Natural killer cell (primary cell): ENCODE measurements around the gene TCHP. TPM values are rescaled to one million over a fixed set of nuclear protein-coding genes. Genes with fewer than 3 reads are reported as not detected.

Source experiments
- ATAC-seq, 3 donors: fragments of 150-1000 bp in 2 of 3; fragments of 200-7000 bp in 1 of 3; cut with Tn5 transposase; 1 replicate in 1 of 3; 2 replicates in 2 of 3; pipeline ENCODE4 v1.10.0; 2021; ENCODE audit warnings: mild to moderate bottlenecking in 2 of 3, moderate library complexity in 2 of 3
- DNase-seq, 2 donors: peaks; one replicate each; pipeline versions ENCODE4 v3.0.0 to v3.0.0-alpha.2; 2013 to 2021; ENCODE audit warnings: mixed read lengths in 1 of 2
- H3K27ac ChIP-seq: one replicate; pipeline ENCODE4 v1.5.1; 2013; ENCODE audit warnings: mild to moderate bottlenecking, low read length
- H3K27me3 ChIP-seq: one replicate; pipeline ENCODE4 v1.6.1; 2013; ENCODE audit warnings: low read length; ENCODE audit not compliant: control insufficient read depth, insufficient read depth
- H3K36me3 ChIP-seq: one replicate; pipeline ENCODE4 v1.6.1; 2013; ENCODE audit warnings: low read length; ENCODE audit not compliant: control insufficient read depth, insufficient read depth
- H3K4me1 ChIP-seq: one replicate; pipeline ENCODE4 v1.6.1; 2013; ENCODE audit warnings: low read length; ENCODE audit not compliant: control insufficient read depth, insufficient read depth
- H3K4me3 ChIP-seq: one replicate; pipeline ENCODE4 v1.5.1; 2013; ENCODE audit warnings: low read length
- H3K9me3 ChIP-seq: one replicate; pipeline ENCODE4 v1.6.1; 2013; ENCODE audit warnings: low read length; ENCODE audit not compliant: control insufficient read depth, insufficient read depth
- H3K27ac Mint-ChIP-seq, 2 donors: one replicate each; pipeline ENCODE4 v1.8.0; 2022; ENCODE audit warnings: mild to moderate bottlenecking in 2 of 2, mixed read lengths in 2 of 2, moderate library complexity in 1 of 2
- H3K27me3 Mint-ChIP-seq, 2 donors: one replicate each; pipeline ENCODE4 v1.8.0; 2022; ENCODE audit warnings: low read depth in 2 of 2, mixed read lengths in 2 of 2
- H3K36me3 Mint-ChIP-seq: one replicate; pipeline ENCODE4 v1.8.0; 2022; ENCODE audit warnings: mixed read lengths
- H3K4me1 Mint-ChIP-seq, 2 donors: one replicate each; pipeline ENCODE4 v1.8.0; 2022; ENCODE audit warnings: mixed read lengths in 2 of 2
- H3K4me3 Mint-ChIP-seq: one replicate; pipeline ENCODE4 v1.8.0; 2022; ENCODE audit warnings: mild to moderate bottlenecking, moderate library complexity, mixed read lengths
- H3K9me3 Mint-ChIP-seq, 2 donors: one replicate each; pipeline ENCODE4 v1.8.0; 2022; ENCODE audit warnings: mixed read lengths in 2 of 2
- CTCF ChIP-seq: fragments of 200-600 bp; IDR thresholded peaks from one replicate; pipeline ENCODE4 v1.8.0; 2022; ENCODE audit warnings: antibody characterized with exemption
- WGBS: methylation state at CpG from one replicate; pipeline ENCODE4 v1.1.7; 2013; ENCODE audit warnings: missing lambda C conversion rate; ENCODE audit not compliant: insufficient coverage; 5-methylcytosine and 5-hydroxymethylcytosine counted together
- intact Hi-C: fragments of 100-400 bp; cut with micrococcal nuclease; formaldehyde crosslinking; loops from one replicate; pipeline ENCODE4 v1.14.2; 2022
- total RNA-seq, 4 donors: library from RNA; stranded (reverse); fragments of 120-200 nt in 1 of 4; gene quantifications; one replicate each; pipeline versions ENCODE4 v1.2.3 to v1.2.4, GENCODE V29; 2013 to 2022

TCHP gene
- total RNA-seq, 3 donors from 2014 or later (not counting 1 experiment from before 2014, with no cell fraction given): 33.7 to 42.5 (median 38.7) TPM

GRCh38 chr12:109948368-109948767, 48.3 kb downstream of the TCHP start:
- no peak overlapping the region for H3K4me3 ChIP-seq
- Mint-ChIP-seq H3K4me3 (no peak overlapping the region), H3K36me3 (peaks cover 64% of the 10 kb centered on the region), H3K9me3 (no peaks in the 10 kb centered on the region), H3K4me1 (peaks cover 32 to 39% of the 10 kb centered on the region in 2 donors), H3K27ac (peak overlapping the region; percentile 76 to 80), H3K27me3 (no peaks in the 10 kb centered on the region)
- H3K27me3 ChIP-seq: no peaks in the 10 kb centered on the region
- H3K27ac ChIP-seq: no peak overlapping the region
- DNase-seq (no peak), ATAC-seq (no peak)
- TF ChIP-seq CTCF: no peak
- intact Hi-C loops: no loop called here
- H3K4me1 ChIP-seq: peaks cover 13% of the 10 kb centered on the region
- H3K36me3 ChIP-seq: peaks cover 71% of the 10 kb centered on the region
- 100% methylated on average over 1 of the region's 4 CpGs for WGBS
- H3K9me3 ChIP-seq: no peaks in the 10 kb centered on the region

GRCh38 chr12:109949089-109949488, 49.0 kb downstream of the TCHP start:
- no peak for TF ChIP-seq CTCF
- Mint-ChIP-seq H3K9me3 (no peaks in the 10 kb centered on the region), H3K27me3 (no peaks in the 10 kb centered on the region), H3K4me3 (no peak overlapping the region), H3K27ac (peak overlapping the region; percentile 76 to 80), H3K4me1 (peaks cover 32 to 39% of the 10 kb centered on the region in 2 donors), H3K36me3 (peaks cover 64% of the 10 kb centered on the region)
- no peak for ATAC-seq
- no peaks in the 10 kb centered on the region for H3K9me3 ChIP-seq
- WGBS: 93% methylated on average over 1 of the region's 1 CpG
- H3K36me3 ChIP-seq: peaks cover 73% of the 10 kb centered on the region
- peaks cover 13% of the 10 kb centered on the region for H3K4me1 ChIP-seq
- DNase-seq: no peak
- no peak overlapping the region for H3K4me3 ChIP-seq
- H3K27me3 ChIP-seq: no peaks in the 10 kb centered on the region
- no peak overlapping the region for H3K27ac ChIP-seq
- intact Hi-C loops: no loop called here

- peaks cover 68% of the 10 kb centered on the region for H3K36me3 ChIP-seq
- Mint-ChIP-seq H3K27ac (peak overlapping the region; percentile 76 to 80), H3K27me3 (no peaks in the 10 kb centered on the region), H3K4me3 (no peak overlapping the region), H3K36me3 (peaks cover 64% of the 10 kb centered on the region), H3K4me1 (peaks cover 22 to 28% of the 10 kb centered on the region in 2 donors), H3K9me3 (no peaks in the 10 kb centered on the region)
- H3K4me1 ChIP-seq: peaks cover 8% of the 10 kb centered on the region
- no peak for TF ChIP-seq CTCF
- ATAC-seq (no peak), DNase-seq (no peak)
- no peaks in the 10 kb centered on the region for H3K9me3 ChIP-seq
- intact Hi-C loops: no loop called here
- H3K4me3 ChIP-seq: no peak overlapping the region
- no peaks in the 10 kb centered on the region for H3K27me3 ChIP-seq
- H3K27ac ChIP-seq: no peak overlapping the region
Measured at GRCh38 chr12:109950625-109951024, 50.6 kb downstream of the TCHP start.

- Histone ChIP-seq H3K9me3 (no peaks in the 10 kb centered on the region), H3K4me1 (peaks cover 8% of the 10 kb centered on the region), H3K27me3 (no peaks in the 10 kb centered on the region), H3K36me3 (peaks cover 69% of the 10 kb centered on the region), H3K27ac (no peak overlapping the region), H3K4me3 (no peak overlapping the region)
- peaks cover 22 to 28% of the 10 kb centered on the region in 2 donors for H3K4me1 Mint-ChIP-seq
- TF ChIP-seq CTCF: no peak
- 88% methylated on average over 5 of the region's 5 CpGs for WGBS
- H3K9me3 Mint-ChIP-seq: no peaks in the 10 kb centered on the region
- H3K36me3 Mint-ChIP-seq: peaks cover 64% of the 10 kb centered on the region
- peak overlapping the region; percentile 76 to 80 for H3K27ac Mint-ChIP-seq
- ATAC-seq (no peak), DNase-seq (no peak)
- H3K27me3 Mint-ChIP-seq: no peaks in the 10 kb centered on the region
- intact Hi-C loops: no loop called here
- H3K4me3 Mint-ChIP-seq: no peak overlapping the region
Measured at GRCh38 chr12:109951136-109951535, 51.1 kb downstream of the TCHP start.
